GM21381 (cell line): Measurements from ENCODE around the gene SMTN.
"Not testable (repeated sequence)": the region's sequence is repeated elsewhere in the genome, so short reads cannot be mapped to it uniquely, and the experiment has no call there.

Experiments
- ATAC-seq: cut with Tn5 transposase; IDR thresholded peaks from one replicate; pipeline ENCODE4 v1.9.1; 2021; ENCODE audit warnings: mild to moderate bottlenecking, moderate library complexity; ENCODE audit not compliant: unreplicated experiment

The SMTN gene

DNA sequence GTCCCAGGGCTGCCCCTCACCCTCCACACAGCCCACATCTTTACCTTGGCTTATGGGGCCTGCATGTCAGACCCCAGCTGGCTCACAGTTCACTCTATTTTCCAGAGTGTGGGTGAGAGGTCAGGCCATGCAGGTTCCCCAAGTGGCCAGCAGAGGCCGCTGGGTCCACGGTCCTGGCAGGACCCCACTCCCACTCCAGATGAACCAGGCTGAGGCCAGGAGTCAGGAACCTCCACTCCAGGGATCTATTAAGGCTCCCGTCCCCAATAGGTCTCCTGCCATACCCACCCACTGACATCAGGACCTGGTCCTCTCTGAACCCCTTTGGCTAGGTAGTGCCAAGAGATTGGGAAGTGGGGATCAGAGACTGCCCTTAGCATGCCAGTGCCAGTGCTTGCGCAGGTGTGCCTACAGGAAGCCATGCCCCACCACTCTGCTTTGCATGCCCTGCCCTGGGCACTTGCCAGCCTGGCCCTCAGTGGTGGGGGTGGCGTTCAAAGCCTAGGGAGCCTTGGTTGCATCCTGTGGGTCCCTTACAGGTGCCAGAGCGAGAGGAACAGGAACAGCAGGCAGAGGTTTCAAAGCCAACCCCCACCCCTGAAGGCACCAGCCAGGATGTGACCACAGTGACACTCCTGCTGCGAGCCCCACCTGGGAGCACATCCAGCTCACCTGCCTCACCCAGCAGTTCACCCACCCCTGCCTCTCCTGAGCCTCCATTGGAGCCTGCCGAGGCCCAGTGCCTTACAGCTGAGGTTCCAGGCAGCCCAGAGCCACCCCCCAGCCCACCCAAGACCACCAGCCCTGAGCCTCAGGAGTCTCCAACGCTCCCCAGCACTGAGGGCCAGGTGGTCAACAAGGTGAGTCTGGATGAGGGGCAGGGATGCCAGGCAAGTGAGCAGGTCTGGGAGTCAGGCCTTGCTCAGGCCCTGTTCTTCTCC, 8.3 kb downstream of the SMTN start:
- ATAC-seq = no peak

DNA sequence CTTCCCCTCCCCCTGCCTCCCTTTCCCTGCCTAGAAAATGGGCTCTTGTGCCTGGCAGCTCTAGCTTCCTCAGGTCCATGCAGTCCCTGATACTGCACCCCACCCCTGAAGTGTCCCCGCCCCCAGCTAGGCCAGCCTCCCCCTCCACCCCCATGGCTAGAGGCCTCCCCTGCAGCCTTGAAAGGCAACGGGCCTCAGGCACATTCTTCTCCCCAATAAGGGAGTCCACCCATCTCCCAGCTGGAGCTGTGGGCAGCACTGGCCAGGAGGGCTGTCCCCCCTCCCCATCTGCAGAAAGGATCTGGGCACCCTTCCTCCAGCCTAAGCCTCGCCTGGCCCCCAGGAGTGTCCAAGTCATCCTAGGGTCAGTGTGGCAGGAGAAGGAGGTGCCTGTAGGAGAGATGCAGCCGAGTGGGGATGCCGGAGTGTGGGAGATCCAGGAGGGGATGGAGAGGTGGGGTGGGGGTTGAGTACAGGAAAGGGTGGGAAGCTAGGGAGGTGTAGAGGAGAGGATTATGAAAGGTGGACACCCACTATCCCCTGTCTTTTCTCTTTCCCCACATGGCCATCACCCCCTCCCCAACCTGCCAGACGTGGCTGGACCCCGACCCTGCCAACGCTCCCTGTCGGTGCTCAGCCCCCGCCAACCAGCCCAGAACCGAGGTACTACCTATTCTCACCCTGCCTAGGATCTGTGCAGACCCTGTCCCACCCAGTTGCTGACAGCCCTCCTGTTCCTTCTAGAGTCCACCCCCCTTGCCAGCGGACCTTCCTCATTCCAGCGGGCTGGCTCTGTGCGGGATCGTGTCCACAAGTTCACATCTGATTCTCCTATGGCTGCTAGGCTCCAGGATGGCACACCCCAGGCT, 9.3 kb downstream of the SMTN start:
- ATAC-seq = no peak

DNA sequence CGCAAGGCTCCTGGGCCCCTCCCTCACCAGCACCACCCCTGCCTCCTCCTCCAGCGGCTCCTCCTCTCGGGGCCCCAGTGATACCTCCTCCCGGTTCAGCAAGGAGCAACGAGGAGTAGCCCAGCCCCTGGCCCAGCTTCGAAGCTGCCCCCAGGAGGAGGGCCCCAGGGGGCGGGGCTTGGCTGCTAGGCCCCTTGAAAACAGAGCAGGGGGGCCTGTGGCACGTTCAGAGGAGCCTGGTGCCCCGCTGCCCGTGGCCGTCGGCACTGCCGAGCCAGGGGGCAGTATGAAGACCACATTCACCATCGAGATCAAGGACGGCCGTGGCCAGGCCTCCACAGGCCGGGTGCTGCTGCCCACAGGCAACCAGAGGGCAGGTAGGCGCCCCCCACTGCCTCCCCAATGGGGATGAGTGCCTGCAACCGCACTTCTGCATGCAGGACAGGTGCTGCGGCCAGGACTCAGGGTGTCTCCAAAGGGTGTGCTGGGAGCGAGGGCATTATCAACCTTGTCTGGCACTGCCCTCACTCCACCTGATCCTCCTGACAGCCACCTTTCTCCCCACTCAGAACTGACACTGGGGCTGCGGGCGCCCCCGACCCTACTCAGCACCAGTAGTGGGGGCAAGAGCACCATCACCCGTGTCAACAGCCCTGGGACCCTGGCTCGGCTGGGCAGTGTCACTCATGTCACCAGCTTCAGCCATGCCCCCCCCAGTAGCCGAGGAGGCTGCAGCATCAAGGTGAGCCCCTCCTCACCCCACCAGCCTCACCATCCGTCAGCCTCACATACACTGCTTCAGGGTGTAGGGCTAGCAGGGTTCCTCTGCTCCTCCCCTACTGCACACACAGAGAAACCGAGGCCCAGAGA, 10.2 kb downstream of the SMTN start:
- ATAC-seq = no peak

DNA sequence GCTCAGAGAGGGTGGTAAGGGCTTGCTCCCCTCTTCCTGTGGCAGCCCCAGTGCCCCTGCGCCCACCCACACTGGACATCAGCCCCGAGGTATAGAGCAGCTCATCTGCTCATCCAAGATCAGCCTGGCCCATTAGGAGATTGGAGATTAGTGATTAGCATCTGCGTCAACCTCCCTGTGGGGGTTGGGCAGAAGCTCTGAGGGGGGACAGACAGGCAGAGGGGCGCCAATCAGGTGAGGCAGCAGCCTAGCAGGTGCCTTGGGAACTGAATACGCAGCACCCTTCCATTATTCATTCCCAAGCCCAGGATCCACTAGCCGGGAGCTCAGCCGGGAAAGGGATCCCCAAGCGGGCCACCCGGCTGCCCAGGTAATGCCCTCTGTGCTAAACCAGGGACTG, 11.0 kb downstream of the SMTN start:
- ATAC-seq = no peak

DNA sequence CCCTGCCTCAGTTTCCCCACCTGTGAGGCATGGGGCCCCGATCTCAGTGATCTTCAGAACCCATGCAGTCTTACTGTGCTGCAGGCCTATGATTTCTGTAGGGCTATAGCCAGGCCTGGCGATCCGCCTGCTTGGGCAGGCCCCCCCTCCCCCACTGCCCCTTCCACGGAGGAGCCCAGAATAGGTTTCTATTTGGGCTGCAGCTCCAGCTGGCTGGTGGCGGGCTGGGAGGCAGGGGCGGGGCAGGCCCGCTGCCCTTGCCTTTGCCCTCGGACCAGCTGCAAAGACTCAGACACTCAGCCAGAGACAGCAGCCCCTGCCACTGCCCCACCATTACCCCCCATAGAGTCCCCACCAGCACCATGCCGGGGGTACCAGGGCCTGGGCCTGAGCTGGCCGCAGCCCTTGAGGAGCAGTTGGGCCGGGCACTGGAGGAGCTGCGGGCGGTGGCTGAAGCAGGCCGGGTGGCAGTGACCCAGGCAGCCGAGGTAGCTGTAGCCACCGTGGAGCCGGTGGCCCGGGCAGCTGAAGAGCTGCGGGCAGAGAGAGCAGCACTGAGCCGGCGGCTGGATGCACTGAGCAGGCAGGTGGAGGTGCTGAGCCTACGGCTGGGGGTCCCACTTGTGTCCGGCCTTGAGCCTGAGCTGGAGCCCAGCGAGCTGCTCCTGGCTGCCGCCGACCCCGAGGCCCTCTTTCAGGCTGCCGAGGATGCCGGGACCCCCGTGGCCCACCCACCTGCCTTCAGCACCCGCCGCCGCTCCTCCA, 12.2 kb downstream of the SMTN start:
- no peak for ATAC-seq

DNA sequence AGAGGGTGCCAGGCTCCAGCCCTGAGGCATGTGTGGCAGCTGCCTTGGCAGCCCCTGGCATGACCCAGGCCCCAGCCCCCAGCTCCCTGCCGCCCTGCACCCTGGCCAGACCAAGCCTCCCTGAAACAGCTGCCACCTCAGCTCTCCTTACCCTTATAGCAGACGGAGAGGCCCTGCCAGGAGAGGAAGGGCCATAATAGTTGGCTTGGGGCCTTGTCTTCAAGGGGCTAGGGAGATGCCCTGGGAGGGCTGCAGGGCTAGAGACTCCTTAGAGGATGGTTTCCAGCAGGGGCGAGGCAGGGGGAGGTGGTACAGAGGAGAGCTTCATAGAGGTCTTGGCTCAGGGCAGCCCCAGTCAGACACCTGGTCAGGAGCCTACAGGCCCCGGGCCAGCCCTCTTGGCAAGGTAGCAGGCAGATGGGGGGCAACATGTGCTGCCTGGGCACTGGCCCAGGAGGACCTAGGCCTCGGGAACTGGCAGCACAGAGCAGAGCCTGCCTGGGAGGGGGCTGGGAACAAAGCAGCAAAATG, 13.0 kb downstream of the SMTN start:
- no peak for ATAC-seq

DNA sequence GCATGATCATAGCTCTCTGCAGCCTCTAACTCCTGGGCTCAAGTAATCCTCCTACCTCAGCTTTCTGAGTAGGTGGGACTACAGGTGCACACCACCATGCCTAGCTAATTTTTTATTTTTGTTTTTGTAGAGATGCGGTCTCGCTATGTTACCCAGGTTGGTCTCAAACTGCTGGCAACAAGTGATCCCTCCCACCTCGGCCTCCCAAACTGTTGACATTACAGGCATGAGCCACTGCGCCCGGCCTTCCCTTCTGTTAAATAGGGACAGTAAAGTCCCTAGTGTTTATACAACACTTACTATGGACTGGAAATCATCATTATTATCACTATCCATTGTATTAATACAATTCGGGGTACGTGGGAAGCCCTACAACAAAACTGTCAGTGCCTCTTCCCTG, 13.6 kb downstream of the SMTN start:
- ATAC-seq = no peak

DNA sequence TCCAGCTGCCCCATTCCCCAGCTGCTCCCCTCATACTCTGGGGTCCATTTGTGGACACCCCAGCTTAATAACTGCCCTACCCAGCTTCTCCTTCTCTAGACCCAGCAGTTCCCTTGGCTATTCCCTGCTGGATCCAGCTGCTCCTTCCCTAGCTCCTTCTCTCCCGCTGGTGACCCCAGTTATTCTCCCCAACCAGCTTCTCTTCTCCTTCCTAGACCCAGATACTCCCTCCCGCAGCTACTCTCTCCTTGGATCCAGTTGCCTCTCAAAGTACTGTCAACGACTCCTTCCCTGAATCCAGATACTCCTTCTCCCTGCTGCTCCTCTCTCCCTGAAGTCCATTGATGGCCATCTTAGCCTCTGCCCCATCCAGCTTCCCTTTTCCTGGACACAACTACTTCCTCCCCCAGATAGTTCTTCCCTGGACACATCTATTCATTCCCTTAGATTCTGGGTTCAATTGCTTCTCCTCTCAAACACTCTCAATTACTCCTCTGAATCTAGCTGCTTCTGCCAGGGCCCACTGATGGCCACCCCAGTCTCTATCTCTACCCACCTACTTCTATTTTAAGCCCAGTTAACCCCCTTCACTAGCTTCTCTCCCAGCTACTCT, 14.6 kb downstream of the SMTN start:
- ATAC-seq = no peak

DNA sequence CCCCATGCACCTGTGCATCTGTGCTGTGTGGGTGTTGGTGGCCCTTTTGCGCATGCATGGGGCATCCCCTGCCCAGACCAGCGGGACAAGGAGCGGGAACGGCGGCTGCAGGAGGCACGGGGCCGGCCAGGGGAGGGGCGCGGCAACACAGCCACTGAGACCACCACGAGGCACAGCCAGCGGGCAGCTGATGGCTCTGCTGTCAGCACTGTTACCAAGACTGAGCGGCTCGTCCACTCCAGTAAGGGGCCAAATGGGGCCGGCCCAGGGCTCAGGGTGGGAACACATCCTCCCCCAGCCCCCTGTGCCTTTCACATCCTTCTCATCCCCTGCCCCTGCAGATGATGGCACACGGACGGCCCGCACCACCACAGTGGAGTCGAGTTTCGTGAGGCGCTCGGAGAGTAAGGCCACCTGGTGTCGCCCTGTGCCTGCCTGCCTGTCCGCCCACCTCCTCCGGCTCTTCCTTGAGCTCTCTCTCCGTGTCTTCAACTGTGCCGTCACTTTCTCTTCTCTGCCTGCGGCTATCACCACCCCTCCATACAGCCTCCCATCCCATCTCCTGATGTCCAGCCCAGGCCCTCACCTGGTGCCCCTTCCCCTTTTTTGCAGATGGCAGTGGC, 15.7 kb downstream of the SMTN start:
- ATAC-seq = no peak

DNA sequence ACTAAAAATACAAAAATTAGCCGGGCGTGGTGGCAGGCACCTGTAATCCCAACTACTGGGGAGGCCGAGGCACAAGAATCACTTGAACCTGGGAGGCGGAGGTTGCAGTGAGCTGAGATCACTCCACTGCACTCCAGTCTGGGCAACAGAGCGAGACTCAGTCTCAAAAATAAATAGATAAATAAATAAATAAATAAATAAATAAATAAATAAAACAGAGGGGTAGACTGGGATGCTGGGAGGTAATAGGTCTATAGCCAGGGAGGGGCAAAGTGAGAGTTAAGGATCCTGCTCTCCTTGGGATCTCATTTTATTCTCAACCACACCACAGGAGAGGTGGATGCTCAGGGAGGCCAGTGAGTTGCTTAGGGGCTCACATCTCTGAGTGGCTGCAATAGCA, 16.4 kb downstream of the SMTN start:
- not testable (repeated sequence) for ATAC-seq

DNA sequence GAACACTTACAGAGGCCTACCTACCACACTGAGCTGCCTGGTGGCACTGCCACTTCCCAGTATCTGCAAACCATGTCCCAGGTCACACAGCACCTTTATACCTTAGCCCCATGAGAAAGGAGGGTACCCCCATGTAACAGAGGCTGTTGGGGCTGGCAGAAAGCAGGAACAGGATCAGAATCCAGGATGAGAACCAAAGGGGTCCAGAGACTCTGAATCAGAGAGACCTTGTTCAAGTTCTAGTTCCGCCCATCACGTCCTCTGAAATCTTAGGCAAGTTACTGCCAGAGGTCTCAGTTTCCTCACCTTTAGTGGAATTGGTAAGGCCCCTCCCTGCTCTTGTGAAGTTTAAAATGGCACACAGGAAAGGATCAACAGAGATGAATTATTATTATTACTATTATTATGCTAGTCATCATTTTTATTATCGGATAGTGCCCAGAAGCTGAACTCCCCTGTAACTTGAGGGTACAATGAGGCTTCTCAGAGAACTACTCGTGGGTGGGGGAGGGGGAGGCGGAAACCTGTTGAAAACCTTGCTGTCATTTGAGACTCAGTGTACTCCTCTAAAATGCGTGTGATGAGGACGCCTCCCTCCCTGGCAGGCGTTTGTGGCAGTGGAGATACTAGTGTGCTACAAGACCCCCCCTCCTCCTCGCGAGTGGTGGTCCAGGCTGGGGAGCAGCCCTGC, 17.0 kb downstream of the SMTN start:
- ATAC-seq = no peak

DNA sequence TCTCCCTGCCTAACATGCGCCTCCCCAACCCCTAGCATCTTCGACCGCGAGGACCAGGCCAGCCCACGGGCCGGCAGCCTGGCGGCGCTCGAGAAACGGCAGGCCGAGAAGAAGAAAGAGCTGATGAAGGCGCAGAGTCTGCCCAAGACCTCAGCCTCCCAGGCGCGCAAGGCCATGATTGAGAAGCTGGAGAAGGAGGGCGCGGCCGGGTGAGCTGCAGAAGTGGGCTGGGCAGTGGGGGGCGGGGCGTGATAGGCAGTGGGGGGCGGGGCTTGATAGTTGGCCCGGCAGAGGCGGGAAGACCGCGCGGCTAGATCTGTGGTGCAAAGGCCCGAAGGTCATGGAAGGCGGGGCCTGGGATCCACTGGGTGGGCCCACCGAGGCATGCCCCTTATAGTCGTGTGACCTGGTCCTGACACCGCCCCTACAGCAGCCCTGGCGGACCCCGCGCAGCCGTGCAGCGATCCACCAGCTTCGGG, 17.6 kb downstream of the SMTN start:
- ATAC-seq = no peak

DNA sequence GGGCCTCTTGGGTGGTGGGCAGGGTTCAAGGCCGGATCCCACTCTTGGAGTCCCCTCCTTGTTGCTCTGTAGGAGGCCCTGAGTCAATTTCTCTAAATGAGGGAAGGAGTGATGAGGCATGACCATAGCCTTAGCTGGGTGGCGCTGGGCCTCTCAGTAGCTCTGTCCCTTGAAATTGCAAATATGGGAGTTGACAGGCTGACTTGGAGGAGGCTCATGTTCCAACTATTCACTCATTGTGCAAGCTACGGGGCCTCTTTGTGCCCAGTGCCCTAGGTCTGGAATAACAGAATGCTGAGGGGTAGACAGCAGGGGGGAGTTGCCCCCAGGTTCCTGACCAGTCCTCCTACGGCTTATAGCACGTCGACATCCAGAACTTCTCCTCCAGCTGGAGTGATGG, 18.3 kb downstream of the SMTN start:
- ATAC-seq = no peak

DNA sequence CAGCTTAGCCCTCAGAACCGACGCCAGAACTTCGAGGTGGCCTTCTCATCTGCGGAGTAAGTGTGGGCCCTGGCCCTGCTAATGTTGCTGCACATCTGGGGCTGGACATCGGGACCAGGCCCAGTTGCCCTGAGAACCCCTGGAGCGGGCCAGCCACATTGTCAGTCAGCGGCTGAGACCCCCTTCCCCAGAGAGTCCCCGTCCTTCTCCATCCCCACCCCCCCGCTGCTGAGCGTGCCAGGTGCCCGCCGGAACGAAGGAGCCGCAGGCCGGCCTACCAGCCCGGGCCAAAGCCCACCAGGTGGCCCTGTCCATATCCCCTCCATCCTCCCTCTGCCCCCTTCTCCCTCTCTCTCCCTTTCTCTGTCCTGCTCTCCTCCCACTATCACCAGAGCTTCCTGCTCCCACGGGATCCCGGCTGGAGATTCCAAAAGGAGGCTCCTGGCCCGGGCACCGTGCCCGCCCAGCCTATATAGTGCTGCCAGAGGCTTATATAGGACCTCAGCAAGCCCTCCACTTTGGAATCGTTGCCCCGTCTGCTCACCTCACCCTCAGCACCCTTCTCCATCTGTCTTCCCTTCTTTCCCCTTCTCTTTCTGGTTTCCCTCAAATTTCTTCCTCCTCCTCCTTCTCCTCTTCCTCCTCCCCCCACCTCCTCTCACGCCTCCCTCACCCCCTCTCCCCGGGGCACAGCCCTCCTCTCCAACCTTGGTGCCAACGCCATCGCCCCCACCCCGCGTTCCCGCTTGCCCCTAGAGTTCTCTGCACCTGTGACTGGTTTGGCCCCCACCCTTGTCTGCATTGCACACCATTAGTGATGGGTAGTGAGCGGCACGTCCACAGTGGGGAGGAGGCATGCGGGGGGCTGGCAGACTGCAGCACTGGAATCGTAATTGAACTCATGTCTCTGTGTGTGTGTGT, 19.0 kb downstream of the SMTN start:
- no peak for ATAC-seq

DNA sequence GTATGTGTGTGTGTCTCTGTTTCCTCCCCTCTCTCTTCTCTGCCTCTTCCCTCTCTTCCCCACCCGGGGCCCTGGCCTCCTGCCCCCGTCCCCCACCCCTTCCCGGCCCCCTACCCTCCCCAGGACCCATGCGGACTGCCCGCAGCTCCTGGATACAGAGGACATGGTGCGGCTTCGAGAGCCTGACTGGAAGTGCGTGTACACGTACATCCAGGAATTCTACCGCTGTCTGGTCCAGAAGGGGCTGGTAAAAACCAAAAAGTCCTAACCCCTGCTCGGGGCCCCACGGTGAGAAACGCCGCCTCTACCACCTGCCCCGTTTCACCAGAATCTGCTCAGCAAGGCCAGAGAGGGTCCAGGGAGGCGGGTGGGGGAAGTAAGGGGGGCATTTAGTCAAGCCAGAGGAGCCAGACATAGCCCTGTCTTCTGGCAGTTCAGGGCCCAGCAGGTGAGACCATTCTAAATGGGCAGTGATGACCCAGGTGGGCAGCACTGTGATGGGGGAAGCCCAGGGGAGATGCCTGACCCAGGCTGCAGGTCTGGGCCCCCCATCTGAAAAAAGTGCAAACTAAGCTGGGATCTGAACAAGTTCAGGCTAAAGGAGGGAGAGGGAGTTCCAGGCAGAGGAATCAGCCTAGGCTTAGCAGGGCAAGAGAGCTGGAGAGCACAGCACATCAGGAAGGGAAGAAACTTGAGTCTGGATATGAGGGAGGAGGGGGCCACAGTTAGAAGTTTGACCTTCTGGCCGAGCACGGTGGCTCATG, 19.8 kb downstream of the SMTN start:
- ATAC-seq = no peak

DNA sequence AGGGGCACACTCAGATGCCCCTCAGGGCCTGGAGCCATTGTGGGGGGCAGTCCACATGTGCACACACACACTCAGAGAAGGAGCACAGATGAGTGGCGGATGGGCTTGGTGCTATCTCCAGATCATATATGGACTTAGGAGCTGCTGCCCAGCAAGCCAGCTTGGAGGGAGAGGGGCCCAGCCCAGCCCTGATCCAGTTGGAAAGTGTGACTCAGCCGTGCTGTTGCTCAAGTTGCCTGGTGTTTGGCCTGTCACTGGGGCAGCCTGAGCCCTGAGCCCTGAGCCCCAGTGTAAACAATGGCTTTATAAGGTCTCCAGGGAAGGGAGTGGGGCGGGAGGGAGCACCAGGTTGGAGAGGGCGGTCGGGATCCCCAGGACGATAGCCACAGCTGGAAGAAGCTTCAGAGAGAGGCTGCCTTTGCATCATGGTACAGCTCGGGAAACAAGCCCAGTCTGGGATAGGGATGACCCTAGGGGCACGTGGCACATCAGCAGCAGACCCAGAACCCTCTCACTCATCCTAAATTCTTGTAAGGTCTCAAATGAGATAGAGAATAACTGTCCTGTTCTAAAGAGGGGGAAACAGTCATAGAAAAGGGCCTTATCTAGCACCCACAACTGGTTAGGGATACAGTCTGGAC, 21.4 kb downstream of the SMTN start:
- ATAC-seq = no peak
